SK-N-SH (cell line): ENCODE measurements around the gene TMEM14B. TPM values are rescaled to one million over a fixed set of nuclear protein-coding genes. Genes with fewer than 3 reads are reported as not detected.

Experiments used
- CTCF ChIA-PET: fragments of 300-600, 350-600 bp; formaldehyde crosslinking; extraction: SDS; loops from one replicate; lab custom pipeline; 2021; lab: Yijun Ruan, JAX
- POLR2A ChIA-PET: fragments of 350-600 bp; sonication (Branson Sonifier 250); formaldehyde crosslinking; extraction: SDS; loops from one replicate; lab custom pipeline; 2020; ENCODE audit warnings: antibody characterized with exemption, inconsistent platforms; lab: Yijun Ruan, JAX
- DNase-seq: peaks from one replicate; pipeline ENCODE4 v3.0.0; 2012
- H2AFZ ChIP-seq: fragments of 200-600 bp; sonication (generic); 2 replicates; pipeline ENCODE4 v1.8.1; 2016; ENCODE audit warnings: antibody characterized with exemption, mild to moderate bottlenecking, low read depth
- H3F3A ChIP-seq: fragments of 200-600 bp; sonication (generic); replicated peaks from 2 replicates; pipeline ENCODE3; 2016; ENCODE audit warnings: antibody characterized with exemption, mild to moderate bottlenecking; ENCODE audit not compliant: insufficient read depth
- H3K27ac ChIP-seq, 2 experiments: fragments of 200-500 bp in 1 of 2; fragments of 200-600 bp in 1 of 2; sonication (Bioruptor generic) in 1 of 2; sonication (generic), shearing (Covaris generic) in 1 of 2; 2 replicates each; pipeline versions ENCODE4 v1.5.1 to v1.6.1; 2014 to 2016; ENCODE audit warnings: low read depth in 2 of 2, inconsistent platforms in 1 of 2, low read length in 1 of 2, mild to moderate bottlenecking in 1 of 2, mixed read lengths in 1 of 2
- H3K27me3 ChIP-seq: fragments of 200-600 bp; sonication (generic), shearing (Covaris generic); 2 replicates; pipeline ENCODE4 v1.6.1; 2016; ENCODE audit warnings: mixed run types; ENCODE audit not compliant: insufficient read depth
- H3K36me3 ChIP-seq, 2 experiments: fragments of 200-500 bp in 1 of 2; fragments of 200-600 bp in 1 of 2; sonication (Bioruptor generic) in 1 of 2; sonication (generic) in 1 of 2; replicated peaks in 1 of 2; 2 replicates each; pipeline versions ENCODE3 to v1.5.1; 2014 to 2016; ENCODE audit warnings: low read length in 1 of 2, mild to moderate bottlenecking in 1 of 2; ENCODE audit not compliant: insufficient read depth in 2 of 2, control insufficient read depth in 1 of 2
- H3K4me1 ChIP-seq, 2 experiments: fragments of 200-500 bp in 1 of 2; fragments of 200-600 bp in 1 of 2; sonication (Bioruptor generic) in 1 of 2; sonication (generic), shearing (Covaris generic) in 1 of 2; 2 replicates each; pipeline versions ENCODE4 v1.5.1 to v1.6.1; 2014 to 2016; ENCODE audit warnings: low read depth in 1 of 2, low read length in 1 of 2, mixed run types in 1 of 2; ENCODE audit not compliant: insufficient read depth in 2 of 2, control insufficient read depth in 1 of 2
- H3K4me2 ChIP-seq: fragments of 200-600 bp; sonication (generic), shearing (Covaris generic); 2 replicates; pipeline ENCODE4 v1.6.1; 2017; ENCODE audit warnings: mixed run types
- H3K4me3 ChIP-seq, 2 experiments: fragments of 200-500 bp in 1 of 2; fragments of 200-600 bp in 1 of 2; sonication (Bioruptor generic) in 1 of 2; sonication (generic), shearing (Covaris generic) in 1 of 2; 2 replicates each; pipeline versions ENCODE4 v1.5.1 to v1.8.1; 2014 to 2016; ENCODE audit warnings: low read depth in 2 of 2, inconsistent platforms in 1 of 2, low read length in 1 of 2, mild to moderate bottlenecking in 1 of 2, mixed read lengths in 1 of 2, moderate library complexity in 1 of 2
- H3K79me2 ChIP-seq: fragments of 200-600 bp; sonication (generic); 2 replicates; pipeline ENCODE4 v1.8.1; 2017; ENCODE audit warnings: mild to moderate bottlenecking; ENCODE audit not compliant: insufficient read depth
- H3K9ac ChIP-seq: fragments of 200-600 bp; sonication (generic); 2 replicates; pipeline ENCODE4 v1.6.1; 2017; ENCODE audit warnings: mixed run types
- H3K9me2 ChIP-seq: fragments of 200-600 bp; sonication (generic); 2 replicates; pipeline ENCODE4 v1.6.1; 2017; ENCODE audit warnings: mixed run types
- H3K9me3 ChIP-seq: fragments of 200-600 bp; sonication (generic); 2 replicates; pipeline ENCODE4 v1.6.1; 2017; ENCODE audit warnings: mixed run types, mild to moderate bottlenecking, moderate library complexity
- H4K20me1 ChIP-seq: fragments of 200-600 bp; sonication (generic); 2 replicates; pipeline ENCODE4 v1.6.1; 2017; ENCODE audit warnings: mild to moderate bottlenecking, mixed run types; ENCODE audit not compliant: insufficient read depth
- ELF1 ChIP-seq: IDR thresholded peaks from 2 replicates; pipeline ENCODE4 v1.4.0; 2012
- EP300 ChIP-seq, 2 experiments: IDR thresholded peaks; 2 replicates each; pipeline versions ENCODE4 v1.4.0 to v1.6.1; 2012; ENCODE audit warnings: borderline replicate concordance in 1 of 2, low read depth in 1 of 2, low read length in 1 of 2
- EZH2phosphoT487 ChIP-seq: fragments of 200-600 bp; sonication (generic); IDR thresholded peaks from 2 replicates; pipeline ENCODE4 v1.6.1; 2017; ENCODE audit warnings: low read depth, mixed run types, mild to moderate bottlenecking, antibody characterized with exemption, moderate library complexity, borderline replicate concordance
- FOXJ3 ChIP-seq: sonication (generic); formaldehyde crosslinking; IDR thresholded peaks from 2 replicates; pipeline ENCODE4 v1.5.1; 2020; ENCODE audit warnings: mild to moderate bottlenecking, missing genetic modification reagents
- FOXM1 ChIP-seq: IDR thresholded peaks from 2 replicates; pipeline ENCODE4 v1.4.0; 2012; ENCODE audit warnings: low read depth, mild to moderate bottlenecking
- GATA2 ChIP-seq: sonication (generic); formaldehyde crosslinking; IDR thresholded peaks from 2 replicates; pipeline ENCODE4 v1.5.0; 2020; ENCODE audit warnings: mild to moderate bottlenecking, missing genetic modification reagents
- IRF3 ChIP-seq: fragments of 150-350 bp; IDR thresholded peaks from 2 replicates; pipeline ENCODE4 v1.6.1; 2016; ENCODE audit warnings: mild to moderate bottlenecking, low read depth, low read length
- MAX ChIP-seq: IDR thresholded peaks from 2 replicates; pipeline ENCODE4 v1.4.0; 2012; ENCODE audit warnings: low read depth
- MXI1 ChIP-seq: IDR thresholded peaks from 2 replicates; pipeline ENCODE4 v1.6.1; 2012; ENCODE audit warnings: mild to moderate bottlenecking, low read depth, low read length, improper control_type of control experiment
- NFIC ChIP-seq: IDR thresholded peaks from 2 replicates; pipeline ENCODE4 v1.4.0; 2012; ENCODE audit warnings: borderline replicate concordance
- POLR2AphosphoS5 ChIP-seq: IDR thresholded peaks from 2 replicates; pipeline ENCODE4 v1.6.1; 2012; ENCODE audit warnings: low read depth, low read length
- RCOR1 ChIP-seq: fragments of 150-350 bp; IDR thresholded peaks from 2 replicates; pipeline ENCODE4 v1.6.1; 2017; ENCODE audit warnings: antibody characterized with exemption, low read length
- RFX5 ChIP-seq: IDR thresholded peaks from 2 replicates; pipeline ENCODE4 v1.6.1; 2012; ENCODE audit warnings: mild to moderate bottlenecking, improper control_type of control experiment, low read length
- TCF12 ChIP-seq: IDR thresholded peaks from 2 replicates; pipeline ENCODE4 v1.4.0; 2012
- TEAD4 ChIP-seq: IDR thresholded peaks from 2 replicates; pipeline ENCODE4 v1.4.0; 2012; ENCODE audit warnings: mild to moderate bottlenecking, borderline replicate concordance; ENCODE audit not compliant: insufficient read depth
- USF1 ChIP-seq: IDR thresholded peaks from 2 replicates; pipeline ENCODE4 v1.4.0; 2012; ENCODE audit warnings: low read depth, borderline replicate concordance
- ZBTB33 ChIP-seq: IDR thresholded peaks from 2 replicates; pipeline ENCODE4 v1.4.0; 2012; ENCODE audit warnings: low read depth, borderline replicate concordance
- WGBS: methylation state at CpG from one replicate; pipeline ENCODE4 v1.1.6; 2017; ENCODE audit warnings: low lambda C conversion rate; 5-methylcytosine and 5-hydroxymethylcytosine counted together
- polyA plus RNA-seq, 3 experiments: library from polyadenylated mRNA; depleted of rRNA; stranded (reverse); fragments of >200 nt; gene quantifications; 2 replicates each; pipeline ENCODE4 v1.2.3, GENCODE V29; 2012
- TF ChIP-seq, protein P1 (sequence below): IDR thresholded peaks from 2 replicates; pipeline ENCODE4; 2012
- TF ChIP-seq, protein P2 (sequence below): fragments of 200-600 bp; sonication (generic); IDR thresholded peaks from 2 replicates; pipeline ENCODE4 v1.6.1; 2017; ENCODE audit warnings: antibody characterized with exemption, mild to moderate bottlenecking, moderate library complexity

The TMEM14B gene
- polyA plus RNA-seq, 1 of the 3 experiments (the other 2 are of a cell fraction), result 93.6 TPM

- H3K27me3 ChIP-seq, result no peaks in the 10 kb centered on the region
- H3K79me2 ChIP-seq, result peaks cover 9% of the 10 kb centered on the region
- no peaks in the 10 kb centered on the region for H4K20me1 ChIP-seq
- CTCF ChIA-PET, result interaction anchor here (1.0 kb wide), 1 partner anchor 24 kb away, joined by 3 read pairs; no protein-coding TSS in a partner anchor
- peaks cover 0 to 6% of the 10 kb centered on the region in 2 experiments; a peak in 3 of 4 replicates for H3K4me1 ChIP-seq
- H3K9me2 ChIP-seq, result no peaks in the 10 kb centered on the region
- no peak overlapping the region for H3K27ac ChIP-seq
- no peak overlapping the region for H2AFZ ChIP-seq
- no peak for DNase-seq
- H3K4me2 ChIP-seq, result no peak overlapping the region
- H3F3A ChIP-seq, result no peaks in the 10 kb centered on the region
- H3K9me3 ChIP-seq, result no peaks in the 10 kb centered on the region
- TF ChIP-seq FOXJ3 (CRISPR knock-in tag), result no peak
- no peak for TF ChIP-seq POLR2AphosphoS5
- TF ChIP-seq, protein P1, sequence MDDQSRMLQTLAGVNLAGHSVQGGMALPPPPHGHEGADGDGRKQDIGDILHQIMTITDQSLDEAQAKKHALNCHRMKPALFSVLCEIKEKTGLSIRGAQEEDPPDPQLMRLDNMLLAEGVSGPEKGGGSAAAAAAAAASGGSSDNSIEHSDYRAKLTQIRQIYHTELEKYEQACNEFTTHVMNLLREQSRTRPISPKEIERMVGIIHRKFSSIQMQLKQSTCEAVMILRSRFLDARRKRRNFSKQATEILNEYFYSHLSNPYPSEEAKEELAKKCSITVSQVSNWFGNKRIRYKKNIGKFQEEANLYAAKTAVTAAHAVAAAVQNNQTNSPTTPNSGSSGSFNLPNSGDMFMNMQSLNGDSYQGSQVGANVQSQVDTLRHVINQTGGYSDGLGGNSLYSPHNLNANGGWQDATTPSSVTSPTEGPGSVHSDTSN, result no peak
- TF ChIP-seq EP300 (IDR thresholded peaks at IDR 0.05; ENCODE audit: borderline replicate concordance in 1 of 2, low read depth in 1 of 2, low read length in 1 of 2), result no peak
- TF ChIP-seq ZBTB33, result no peak
- no peak for TF ChIP-seq GATA2 (CRISPR knock-in tag)
- no peak for TF ChIP-seq MXI1
- TF ChIP-seq FOXM1, result no peak
- TF ChIP-seq ELF1, result no peak
- TF ChIP-seq IRF3, result no peak
- no peak for TF ChIP-seq TCF12
- no peak for TF ChIP-seq NFIC
- TF ChIP-seq TEAD4, result no peak
- TF ChIP-seq MAX, result no peak
- TF ChIP-seq RFX5, result no peak
- no peak for TF ChIP-seq EZH2phosphoT487
- TF ChIP-seq, protein P2, sequence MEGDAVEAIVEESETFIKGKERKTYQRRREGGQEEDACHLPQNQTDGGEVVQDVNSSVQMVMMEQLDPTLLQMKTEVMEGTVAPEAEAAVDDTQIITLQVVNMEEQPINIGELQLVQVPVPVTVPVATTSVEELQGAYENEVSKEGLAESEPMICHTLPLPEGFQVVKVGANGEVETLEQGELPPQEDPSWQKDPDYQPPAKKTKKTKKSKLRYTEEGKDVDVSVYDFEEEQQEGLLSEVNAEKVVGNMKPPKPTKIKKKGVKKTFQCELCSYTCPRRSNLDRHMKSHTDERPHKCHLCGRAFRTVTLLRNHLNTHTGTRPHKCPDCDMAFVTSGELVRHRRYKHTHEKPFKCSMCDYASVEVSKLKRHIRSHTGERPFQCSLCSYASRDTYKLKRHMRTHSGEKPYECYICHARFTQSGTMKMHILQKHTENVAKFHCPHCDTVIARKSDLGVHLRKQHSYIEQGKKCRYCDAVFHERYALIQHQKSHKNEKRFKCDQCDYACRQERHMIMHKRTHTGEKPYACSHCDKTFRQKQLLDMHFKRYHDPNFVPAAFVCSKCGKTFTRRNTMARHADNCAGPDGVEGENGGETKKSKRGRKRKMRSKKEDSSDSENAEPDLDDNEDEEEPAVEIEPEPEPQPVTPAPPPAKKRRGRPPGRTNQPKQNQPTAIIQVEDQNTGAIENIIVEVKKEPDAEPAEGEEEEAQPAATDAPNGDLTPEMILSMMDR, result no peak
- TF ChIP-seq RCOR1, result no peak
- TF ChIP-seq USF1, result no peak
- no peak overlapping the region for H3K9ac ChIP-seq
- POLR2A ChIA-PET, result no interaction called here
- H3K4me3 ChIP-seq, result no peak overlapping the region
- H3K36me3 ChIP-seq, result peaks cover 0 to 6% of the 10 kb centered on the region in 2 experiments
- 88% methylated on average over 6 of the region's 6 CpGs for WGBS
Measured at GRCh38 chr6:10743515-10743914, 4.1 kb upstream of the TMEM14B start.
